ENCODE data around the gene HEPACAM2. TPM values are rescaled to one million over a fixed set of nuclear protein-coding genes. Genes with fewer than 3 reads are reported as not detected.

The HEPACAM2 gene
- total and polyA plus RNA-seq, 2 of the 4 experiments (the other 2 are of a cell fraction): under 0.01 to 0.05 TPM

DNA sequence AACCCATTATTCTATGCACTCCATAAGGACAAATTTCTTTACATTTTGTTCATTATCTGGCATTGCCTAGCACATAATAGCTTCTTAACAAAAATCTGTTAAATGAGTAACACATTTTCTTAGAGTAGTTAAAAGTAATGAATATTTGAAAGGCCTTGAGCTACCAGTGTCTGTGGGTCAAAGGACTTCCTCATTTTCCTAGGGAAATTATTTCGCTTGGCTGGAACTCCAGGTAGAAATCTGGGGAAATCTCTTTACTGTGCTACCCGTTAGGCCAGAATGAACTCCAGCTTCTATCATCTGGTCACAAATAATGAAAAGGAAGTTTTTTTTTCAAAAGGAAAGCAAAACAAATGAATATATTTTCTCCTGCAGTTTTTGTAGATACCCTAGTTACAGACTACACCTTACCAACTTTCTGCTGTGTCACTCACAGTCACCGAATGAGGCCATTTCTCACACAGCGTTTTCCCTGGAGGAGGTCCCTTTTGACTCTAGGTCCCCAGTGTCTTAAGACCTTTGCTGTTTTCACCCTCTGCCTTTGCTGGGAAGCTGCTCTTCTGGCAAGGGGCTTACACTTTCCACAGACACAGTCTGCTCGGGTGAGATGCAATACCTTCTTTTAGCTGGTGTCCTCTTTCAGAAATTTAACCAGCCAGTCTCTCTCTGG, 79.7 kb downstream of the HEPACAM2 start:
- intact Hi-C loops (cut with micrococcal nuclease): loop anchor here (2.0 kb wide), 1 partner anchor 32 kb away; no protein-coding TSS in a partner anchor
- Histone ChIP-seq H2BK120ac (ENCODE audit: low read depth, low read length) (peak overlapping the region; percentile 60; the same call in 1 of the 2 replicates), H3K9me3 (ENCODE audit: control insufficient read depth, insufficient read depth, low read length) (no peaks in the 10 kb centered on the region), H3K36me3 (ENCODE audit: control insufficient read depth, insufficient read depth, low read length) (peaks cover 1% of the 10 kb centered on the region; the same call in 1 of the 2 replicates), H4K8ac (ENCODE audit: low read depth in 2 of 2, low read length in 2 of 2) (peak overlapping the region in 1 of 2 experiments; percentile 85; a peak in 1 of 4 replicates), H3K9ac (ENCODE audit: low read depth, low read length) (no peak overlapping the region), H2BK5ac (ENCODE audit: low read depth, low read length, poor library complexity, severe bottlenecking) (no peak overlapping the region), H3K9me1 (ENCODE audit: insufficient read depth, low read length) (no peaks in the 10 kb centered on the region), H3K4me3 (ENCODE audit: insufficient read depth, low read depth, low read length) (0 out of 2 replicates have a peak overlapping the region, but pooled peaks have one; percentile 46), H2AFZ (replicated peaks; ENCODE audit: low read length, poor library complexity) (peak overlapping the region; percentile 38), H3K18ac (ENCODE audit: low read depth, low read length) (peak overlapping the region; percentile 8; the same call in 1 of the 2 replicates), H3K56ac (ENCODE audit: extremely low read depth, insufficient read depth, low read length) (no peak overlapping the region), H4K20me1 (ENCODE audit: insufficient read depth, low read length) (no peaks in the 10 kb centered on the region), H3K4ac (ENCODE audit: low read depth, low read length) (peak overlapping the region; percentile 9), H2BK20ac (ENCODE audit: low read depth, low read length) (no peak overlapping the region), H3K27ac (ENCODE audit: insufficient read depth, low read length) (no peak overlapping the region), H2AK9ac (replicated peaks; ENCODE audit: low read depth, low read length, poor library complexity) (no peak overlapping the region), H3K4me1 (ENCODE audit: control insufficient read depth, insufficient read depth, low read length) (peaks cover 7% of the 10 kb centered on the region; the same call in 1 of the 2 replicates), H3K79me1 (ENCODE audit: low read depth in 1 of 2, low read length in 2 of 2) (0 out of 4 replicates have a peak, but pooled peaks cover 0 to 5% of the 10 kb centered on the region in 2 experiments), H2AK5ac (ENCODE audit: low read depth, low read length) (no peak overlapping the region), H3K23ac (ENCODE audit: low read depth, low read length) (no peak overlapping the region), H4K91ac (ENCODE audit: insufficient read depth, low read depth, low read length) (no peak overlapping the region; the same call in 1 of the 2 replicates), H3K4me2 (ENCODE audit: low read depth, low read length) (peak overlapping the region; percentile 43), H2BK15ac (ENCODE audit: low read depth, low read length) (no peak overlapping the region), H4K5ac (ENCODE audit: low read depth, low read length) (peak overlapping the region; percentile 1; the same call in 1 of the 2 replicates), H3K27me3 (ENCODE audit: control insufficient read depth, insufficient read depth, low read length) (no peaks in the 10 kb centered on the region), H3K14ac (replicated peaks; ENCODE audit: low read depth, low read length) (peak overlapping the region; percentile 10; the same call in 1 of the 2 replicates)
- WGBS, 2 experiments (ENCODE audit: extremely low coverage in 2 of 2, insufficient read length in 1 of 2): 75% methylated on average over 3 of the region's 5 CpGs; no CpG with 5 or more reads in 1 of the 2 experiments
- in situ Hi-C loops (cut with MboI; ENCODE audit: low sequenced_read_pairs): no loop called here
- DNase-seq (no peak), ATAC-seq (ENCODE audit: low read depth) (peak; percentile 16; the same call in 1 of the 2 replicates)
- BruUV-seq (replicated peaks): no TSS peak
- ChIA-PET CTCF (interaction anchor here (0.7 kb wide), 1 partner anchor 570 kb away, joined by 3 read pairs; no protein-coding TSS in a partner anchor), POLR2A (ENCODE audit: unreplicated experiment) (interaction anchor here (1.0 kb wide), 1 partner anchor 29 kb away, joined by 3 read pairs; the partner anchor contains the start of gene SAMD9)
- dilution Hi-C loops (cut with HindIII; ENCODE audit: low sequenced_read_pairs, unreplicated experiment): no loop called here
- no peak for TF ChIP-seq RCOR1 (IDR thresholded peaks at IDR 0.05; ENCODE audit: insufficient replicate concordance, low read length)
- TF ChIP-seq CHD1 (IDR thresholded peaks at IDR 0.05; ENCODE audit: low read depth, low read length): no peak
- no peak for TF ChIP-seq RAD21 (IDR thresholded peaks at IDR 0.05; ENCODE audit: low read length)
- no peak for TF ChIP-seq NFE2L2 (IDR thresholded peaks at IDR 0.05; ENCODE audit: low read depth, low read length)
- no peak for TF ChIP-seq MAZ (IDR thresholded peaks at IDR 0.05; ENCODE audit: borderline replicate concordance, low read depth, low read length)
- no peak for TF ChIP-seq MXI1 (IDR thresholded peaks at IDR 0.05; ENCODE audit: borderline replicate concordance, low read depth, low read length)
- TF ChIP-seq BHLHE40 (IDR thresholded peaks at IDR 0.05; ENCODE audit: low read depth, low read length): no peak
- TF ChIP-seq FOS (IDR thresholded peaks at IDR 0.05; ENCODE audit: low read depth, low read length): no peak
- TF ChIP-seq RFX5 (IDR thresholded peaks at IDR 0.05; ENCODE audit: low read depth, low read length): no peak
- no peak for TF ChIP-seq SMC3 (IDR thresholded peaks at IDR 0.05; ENCODE audit: low read depth, low read length)
- TF ChIP-seq, protein P1, sequence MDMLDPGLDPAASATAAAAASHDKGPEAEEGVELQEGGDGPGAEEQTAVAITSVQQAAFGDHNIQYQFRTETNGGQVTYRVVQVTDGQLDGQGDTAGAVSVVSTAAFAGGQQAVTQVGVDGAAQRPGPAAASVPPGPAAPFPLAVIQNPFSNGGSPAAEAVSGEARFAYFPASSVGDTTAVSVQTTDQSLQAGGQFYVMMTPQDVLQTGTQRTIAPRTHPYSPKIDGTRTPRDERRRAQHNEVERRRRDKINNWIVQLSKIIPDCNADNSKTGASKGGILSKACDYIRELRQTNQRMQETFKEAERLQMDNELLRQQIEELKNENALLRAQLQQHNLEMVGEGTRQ (IDR thresholded peaks at IDR 0.05; ENCODE audit: low read depth, low read length): no peak
- TF ChIP-seq, protein P2, sequence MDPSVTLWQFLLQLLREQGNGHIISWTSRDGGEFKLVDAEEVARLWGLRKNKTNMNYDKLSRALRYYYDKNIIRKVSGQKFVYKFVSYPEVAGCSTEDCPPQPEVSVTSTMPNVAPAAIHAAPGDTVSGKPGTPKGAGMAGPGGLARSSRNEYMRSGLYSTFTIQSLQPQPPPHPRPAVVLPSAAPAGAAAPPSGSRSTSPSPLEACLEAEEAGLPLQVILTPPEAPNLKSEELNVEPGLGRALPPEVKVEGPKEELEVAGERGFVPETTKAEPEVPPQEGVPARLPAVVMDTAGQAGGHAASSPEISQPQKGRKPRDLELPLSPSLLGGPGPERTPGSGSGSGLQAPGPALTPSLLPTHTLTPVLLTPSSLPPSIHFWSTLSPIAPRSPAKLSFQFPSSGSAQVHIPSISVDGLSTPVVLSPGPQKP (IDR thresholded peaks at IDR 0.05; ENCODE audit: borderline replicate concordance, low read depth, low read length): no peak
- no peak for TF ChIP-seq MAFK (IDR thresholded peaks at IDR 0.05; ENCODE audit: low read depth, low read length)
- no peak for TF ChIP-seq CEBPB (IDR thresholded peaks at IDR 0.05; ENCODE audit: low read depth, low read length)
- no peak for TF ChIP-seq POLR2A (IDR thresholded peaks at IDR 0.05; ENCODE audit: low read depth, low read length)

Data from IMR-90 (cell line).